Fibroblast of skin of abdomen (primary cell): ENCODE results near the gene ANKRD44.
"Not testable (repeated sequence)": the region's sequence is repeated elsewhere in the genome, so short reads cannot be mapped to it uniquely, and the experiment has no call there.

Experiments used
- DNase-seq: peaks from one replicate; pipeline ENCODE4 v3.0.0-alpha.2; 2013

The ANKRD44 gene

DNA sequence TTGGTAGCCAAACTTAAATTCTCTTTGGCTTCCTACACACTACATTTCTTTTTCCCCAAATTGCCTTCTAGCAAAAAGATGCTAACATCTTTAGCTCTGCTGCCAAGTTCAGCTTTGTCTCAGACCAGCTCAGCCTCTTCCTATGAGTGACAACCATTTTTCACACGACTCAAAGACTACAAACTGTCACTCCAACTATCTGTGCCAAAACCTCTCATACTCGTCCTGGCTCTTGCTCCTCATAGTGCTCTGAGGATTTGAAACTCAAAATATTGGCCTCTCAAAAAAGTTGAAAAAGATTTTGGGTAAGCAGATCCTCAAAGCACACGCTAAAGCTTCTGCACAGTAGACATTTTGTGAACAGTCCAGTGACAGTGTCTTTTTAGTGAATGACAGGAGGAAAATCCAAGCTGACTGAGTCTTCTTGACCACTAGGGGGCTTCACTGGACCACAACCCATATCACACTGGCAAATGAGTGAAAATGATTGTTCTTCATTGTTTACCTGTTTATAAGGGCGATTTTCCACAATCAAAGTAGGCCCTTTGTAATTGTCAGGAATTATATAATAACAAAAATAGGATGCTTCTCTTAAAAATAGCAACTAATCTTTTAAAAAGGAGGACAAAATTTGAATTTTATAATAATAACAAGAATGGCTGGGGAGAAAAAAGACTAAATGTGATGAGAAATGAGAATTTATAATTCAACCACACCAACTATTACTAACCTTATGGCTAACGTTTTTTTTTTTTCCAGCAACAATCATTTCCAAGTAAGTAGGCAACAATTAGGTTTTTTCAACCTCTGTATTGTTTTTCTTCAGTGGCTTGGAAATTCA, 298.6 kb downstream of the ANKRD44 start:
- DNase-seq = peak; percentile 50

DNA sequence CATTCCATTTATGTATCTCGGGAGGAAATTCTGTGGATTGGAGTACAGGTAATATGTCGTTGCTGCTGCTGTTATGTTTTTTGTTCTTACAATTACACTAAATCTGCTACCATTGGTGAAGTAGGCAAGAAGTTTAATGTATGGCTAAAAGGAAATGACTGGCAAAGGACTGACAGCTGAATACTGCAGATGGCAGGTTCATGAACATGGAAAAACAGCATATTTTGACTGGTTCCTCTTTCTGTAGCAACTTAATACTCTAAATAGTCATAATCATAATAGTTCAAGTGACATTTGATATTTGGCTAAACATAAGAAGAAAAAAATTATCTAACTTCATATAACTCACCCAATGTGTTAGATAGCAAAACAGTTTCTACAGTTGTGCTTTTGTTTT, 299.6 kb downstream of the ANKRD44 start:
- DNase-seq = no peak

DNA sequence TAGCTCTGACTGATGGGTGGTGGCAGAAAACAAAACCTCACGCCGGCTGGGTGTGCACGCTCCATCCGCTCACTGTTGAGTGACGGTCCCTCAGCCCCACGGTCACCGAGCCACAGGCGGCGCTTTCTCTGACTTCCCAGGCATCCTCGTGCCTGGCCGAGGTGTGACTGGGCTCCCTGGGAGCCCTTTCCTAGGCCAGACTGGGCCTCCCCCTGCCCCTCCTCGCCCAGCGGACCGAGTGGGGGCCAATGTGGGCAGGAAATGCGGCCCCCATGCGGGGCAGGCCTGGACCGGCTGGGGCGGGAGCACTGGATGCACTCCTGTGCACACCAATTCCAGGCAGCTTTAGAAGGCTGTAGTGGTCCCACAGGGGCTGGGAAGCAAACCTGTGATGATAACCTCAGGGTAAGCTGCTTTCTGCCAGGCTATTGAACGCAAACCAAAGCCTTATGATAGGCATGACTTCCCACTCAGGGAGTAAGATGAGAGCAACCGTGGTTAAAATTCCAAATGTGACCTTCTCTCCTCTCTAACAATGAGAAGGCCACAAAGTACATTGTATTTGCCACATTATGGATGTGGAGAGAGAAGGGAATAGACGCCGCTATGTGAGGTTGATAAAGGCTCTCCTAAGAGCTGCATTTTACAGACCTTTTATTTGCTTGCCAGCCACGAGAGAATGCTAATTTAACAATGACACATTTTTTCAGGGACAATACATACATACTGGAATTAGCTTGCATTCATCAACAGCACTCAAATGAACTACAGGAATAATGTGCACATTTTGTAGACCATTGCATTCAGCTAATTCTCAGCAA, 300.2 kb downstream of the ANKRD44 start:
- DNase-seq = no peak

DNA sequence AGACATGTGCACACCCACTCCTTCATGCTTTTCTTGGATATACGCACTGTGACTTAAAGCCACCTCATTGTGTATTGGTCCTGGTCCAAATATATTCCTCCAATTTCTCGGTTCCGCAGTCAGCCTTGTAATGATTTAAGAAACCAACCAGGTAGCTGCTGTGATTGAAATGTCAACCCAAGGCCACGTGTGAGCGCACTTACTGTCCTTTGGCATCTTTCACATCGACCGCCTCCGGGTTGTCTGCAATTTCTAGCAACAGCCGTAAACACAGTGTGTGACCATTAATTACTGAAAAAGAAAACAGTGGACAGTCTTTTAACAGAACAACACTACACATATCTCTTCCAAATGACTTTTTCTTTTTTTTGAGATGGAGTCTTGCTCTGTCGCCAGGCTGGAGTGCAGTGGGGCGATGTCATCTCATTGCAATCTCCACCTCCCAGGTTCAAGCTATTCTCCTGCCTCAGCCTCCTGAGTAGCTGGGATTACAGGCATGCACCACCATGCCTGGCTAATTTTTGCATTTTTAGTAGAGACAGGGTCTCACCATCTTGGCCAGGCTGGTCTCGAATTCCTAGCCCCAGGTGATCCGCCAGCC, 301.7 kb downstream of the ANKRD44 start:
- not testable (repeated sequence) for DNase-seq

DNA sequence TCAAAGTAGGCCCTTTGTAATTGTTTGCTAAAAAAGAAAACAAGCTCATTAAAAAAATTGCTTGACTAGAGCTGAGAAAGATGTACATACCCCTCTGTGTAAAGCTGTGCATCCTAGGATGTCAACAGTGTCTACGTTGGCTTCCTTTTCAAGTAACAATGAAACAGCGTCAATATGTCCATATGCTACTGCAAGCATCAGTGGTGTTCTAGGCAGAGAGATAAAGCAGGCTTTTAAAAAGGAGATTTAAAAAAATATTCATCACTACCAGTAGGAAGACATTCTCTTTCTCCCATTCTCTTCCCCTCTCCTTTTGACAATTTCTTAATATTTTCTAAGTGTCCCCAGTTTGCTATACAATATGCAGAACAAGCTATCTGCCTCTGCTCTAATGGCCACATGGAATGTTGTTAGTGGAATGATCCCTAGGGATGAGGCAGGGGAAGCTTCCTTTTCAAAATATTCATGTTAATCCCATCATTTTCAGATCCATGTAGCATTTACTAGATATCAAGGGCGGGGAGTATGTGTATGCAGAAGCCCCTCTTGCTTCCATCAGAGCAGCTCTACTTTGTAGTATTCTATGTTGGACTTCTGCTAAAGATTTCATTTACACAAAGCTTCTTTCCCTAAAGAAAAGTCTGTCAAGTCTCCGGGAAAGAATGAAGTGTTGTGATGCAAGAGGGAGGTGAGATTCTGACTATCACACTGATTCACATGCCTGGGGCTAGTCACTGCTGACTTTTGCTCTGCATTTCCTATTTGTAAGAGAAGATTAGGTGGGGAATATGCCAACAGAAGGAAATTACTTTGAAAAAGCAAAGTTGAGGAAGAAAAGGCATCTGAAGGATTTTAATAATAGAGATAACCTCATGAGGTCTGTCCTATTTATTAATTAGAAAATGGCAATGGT, 302.6 kb downstream of the ANKRD44 start:
- DNase-seq = peak; percentile 17

DNA sequence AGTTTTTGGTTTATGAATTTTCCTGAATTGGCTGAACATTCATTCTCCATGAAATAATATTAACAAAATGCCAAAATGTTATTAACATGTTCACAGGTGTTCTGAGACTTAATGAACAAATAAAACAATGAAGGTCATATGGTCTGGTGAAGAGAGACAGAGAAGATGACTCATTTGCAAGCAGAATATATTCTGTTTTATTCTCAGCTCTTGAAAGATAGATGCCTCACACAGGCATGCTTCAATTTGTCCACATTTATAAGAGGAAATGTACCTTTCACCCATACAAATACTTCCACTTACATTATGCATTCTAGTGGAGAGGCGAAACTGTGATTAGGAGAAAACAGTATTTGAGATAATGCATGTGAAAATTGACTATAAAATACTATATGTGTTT, 308.7 kb downstream of the ANKRD44 start:
- no peak for DNase-seq

DNA sequence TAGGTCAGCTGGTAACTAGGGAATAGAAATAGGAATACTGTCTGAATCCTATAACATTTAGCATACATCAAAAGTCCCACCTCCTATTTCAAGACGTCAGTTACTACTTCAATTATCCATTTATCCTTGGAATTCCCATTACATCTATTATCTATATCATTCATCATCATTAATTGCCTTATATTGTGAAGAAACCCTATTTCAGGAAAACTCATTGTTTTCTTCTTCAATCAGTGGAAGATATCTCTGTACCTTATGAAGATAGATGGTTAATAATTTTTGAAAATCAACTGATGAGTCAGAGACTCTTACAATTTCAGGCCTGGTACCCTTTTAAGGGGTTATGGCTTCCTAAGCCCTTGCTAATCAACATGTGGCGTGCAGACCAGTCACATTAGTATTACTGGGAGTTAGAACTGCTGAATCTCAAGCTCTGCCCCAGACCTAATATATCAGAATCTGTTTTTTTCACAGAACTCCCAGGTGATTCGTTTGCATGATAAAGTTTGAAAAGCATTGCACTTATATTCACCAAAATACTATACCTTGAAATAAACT, 314.7 kb downstream of the ANKRD44 start:
- peak; percentile 16 for DNase-seq

DNA sequence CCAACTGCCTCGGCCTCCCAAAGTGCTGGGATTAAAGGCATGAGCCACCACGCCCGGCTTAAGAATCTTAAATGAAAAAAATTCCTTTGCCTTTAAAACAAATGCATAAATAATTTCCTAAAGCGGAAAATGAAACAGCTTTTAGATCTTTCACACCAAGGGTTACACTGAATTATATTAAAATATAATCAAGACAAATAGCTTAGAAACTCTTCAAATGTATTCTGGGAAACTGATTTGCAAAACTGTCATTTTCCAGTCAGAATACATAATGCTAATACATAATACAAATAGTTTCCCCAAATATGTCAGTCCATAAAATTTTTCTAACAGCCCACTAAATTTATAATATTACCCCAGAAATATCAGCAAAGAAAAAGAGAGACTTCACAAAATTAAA, 315.8 kb downstream of the ANKRD44 start:
- no peak for DNase-seq

DNA sequence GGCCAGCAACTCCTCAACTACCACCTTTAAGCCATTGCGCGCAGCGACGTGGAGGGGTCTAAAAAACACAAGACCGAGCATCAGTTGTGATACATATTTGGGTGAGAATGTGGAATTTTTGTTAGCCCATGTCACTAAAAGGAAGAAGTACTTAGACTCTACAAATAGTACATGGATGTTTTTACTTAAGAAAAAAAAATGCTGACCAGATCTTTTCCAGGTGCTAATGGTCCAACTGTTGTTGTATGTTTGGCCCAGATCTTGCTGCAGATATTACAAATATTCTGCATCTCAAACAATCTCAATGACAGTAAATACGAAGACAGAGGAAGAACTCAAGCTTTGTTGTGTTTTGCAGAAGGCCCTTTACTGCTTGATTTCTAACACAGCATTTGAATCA, 317.0 kb downstream of the ANKRD44 start:
- no peak for DNase-seq

DNA sequence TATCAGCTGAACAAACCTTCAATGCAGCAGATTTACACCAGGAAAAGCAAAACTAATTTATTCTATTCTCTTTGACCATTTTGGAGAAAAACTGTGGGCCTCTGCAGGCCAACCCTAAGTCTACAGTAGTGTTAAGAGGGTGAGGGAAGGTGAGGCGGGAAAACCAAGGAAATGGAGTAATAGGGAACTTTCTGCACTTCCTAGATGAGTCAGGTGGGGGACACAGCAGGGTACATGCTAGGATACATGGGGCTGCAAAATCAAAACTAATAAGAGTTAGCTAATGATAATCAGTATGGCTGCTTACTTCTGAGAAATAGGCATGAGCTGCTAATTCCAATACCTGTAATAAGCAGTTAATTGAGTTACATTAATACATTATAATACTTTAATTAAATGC, 318.1 kb downstream of the ANKRD44 start:
- no peak for DNase-seq

DNA sequence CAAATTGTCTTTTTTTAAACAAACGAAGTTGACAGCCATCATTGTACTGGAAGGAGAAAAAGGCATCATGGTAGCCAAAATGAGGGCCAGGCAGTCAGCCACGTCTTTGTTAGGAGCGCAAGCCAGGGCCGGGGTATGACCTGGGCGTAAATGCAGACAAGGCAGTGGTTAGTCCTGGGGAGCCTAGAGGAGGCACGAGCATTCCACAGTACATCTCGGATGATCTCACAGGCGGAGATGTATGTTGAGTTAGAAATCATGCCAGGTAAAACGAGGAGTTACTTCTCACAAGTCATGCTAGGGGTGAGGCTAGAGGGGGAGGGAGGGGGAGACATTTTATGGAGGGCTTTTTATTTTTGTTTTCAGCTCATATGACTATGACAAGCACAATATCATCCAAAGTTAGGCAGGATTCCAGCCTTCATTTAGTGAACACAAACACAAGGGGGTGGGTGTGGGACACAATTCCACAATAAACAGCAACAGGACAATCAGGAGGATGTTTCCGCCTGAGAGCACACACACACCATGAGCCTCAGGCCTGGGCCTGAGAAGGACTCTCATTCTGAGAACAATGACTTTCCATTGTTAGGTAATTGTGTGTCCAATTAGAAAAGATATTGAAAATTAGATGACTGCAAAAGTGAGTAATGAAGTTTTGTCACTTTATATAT, 319.7 kb downstream of the ANKRD44 start:
- no peak for DNase-seq

DNA sequence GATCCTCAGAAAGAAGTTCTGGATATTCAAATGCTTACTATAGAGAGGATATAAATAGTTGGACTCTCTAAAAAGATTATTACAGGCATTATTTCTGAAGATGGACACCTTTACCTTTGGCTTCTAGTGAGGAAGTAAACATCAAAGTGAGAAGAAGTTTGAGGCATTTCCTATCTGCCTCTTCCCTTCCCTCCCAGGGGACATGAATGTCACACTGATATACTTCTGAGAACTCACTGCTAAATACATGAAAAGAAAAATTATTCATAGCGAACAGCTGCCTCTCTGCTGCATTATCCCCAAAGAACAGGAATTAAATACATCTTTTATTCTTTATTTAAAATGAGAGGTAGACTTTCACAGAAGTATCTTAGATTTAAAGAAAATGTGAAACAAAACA, 320.5 kb downstream of the ANKRD44 start:
- no peak for DNase-seq

DNA sequence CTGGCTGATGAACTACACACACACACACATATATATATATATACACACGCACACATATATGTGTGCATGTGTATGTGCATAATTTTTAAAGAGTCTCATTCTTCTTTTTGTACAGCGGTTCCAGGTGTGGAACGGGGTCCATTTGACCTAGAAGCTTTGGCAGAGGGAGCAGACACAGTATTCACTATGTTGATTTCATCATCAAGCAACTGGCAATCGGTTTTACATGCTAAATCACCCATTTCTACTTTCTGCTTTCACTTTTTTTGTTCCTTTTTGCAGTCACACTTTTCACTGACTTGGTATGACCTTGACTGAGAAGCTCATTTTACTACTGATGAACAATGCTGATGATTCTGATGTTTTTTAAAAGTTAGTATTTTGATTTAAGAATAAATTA, 321.1 kb downstream of the ANKRD44 start:
- DNase-seq = no peak

DNA sequence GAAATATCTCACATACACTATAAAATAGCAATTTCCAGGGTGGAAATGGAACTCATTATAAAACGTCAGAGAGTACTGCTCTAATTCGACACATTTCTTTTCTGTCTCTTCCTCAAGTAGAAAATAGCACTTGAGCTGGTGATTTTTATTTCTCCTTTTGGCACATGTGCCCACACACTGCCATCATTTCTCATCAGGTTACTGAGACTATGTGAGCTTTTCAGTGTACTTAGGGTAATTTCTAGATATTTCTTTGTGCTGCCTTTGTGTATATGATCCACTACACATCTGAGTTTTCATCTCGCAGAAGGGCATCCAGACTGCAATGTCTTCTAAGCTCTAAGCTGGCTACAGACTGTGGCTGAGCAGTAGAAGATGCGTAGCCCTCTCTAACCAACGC, 321.9 kb downstream of the ANKRD44 start:
- no peak for DNase-seq

DNA sequence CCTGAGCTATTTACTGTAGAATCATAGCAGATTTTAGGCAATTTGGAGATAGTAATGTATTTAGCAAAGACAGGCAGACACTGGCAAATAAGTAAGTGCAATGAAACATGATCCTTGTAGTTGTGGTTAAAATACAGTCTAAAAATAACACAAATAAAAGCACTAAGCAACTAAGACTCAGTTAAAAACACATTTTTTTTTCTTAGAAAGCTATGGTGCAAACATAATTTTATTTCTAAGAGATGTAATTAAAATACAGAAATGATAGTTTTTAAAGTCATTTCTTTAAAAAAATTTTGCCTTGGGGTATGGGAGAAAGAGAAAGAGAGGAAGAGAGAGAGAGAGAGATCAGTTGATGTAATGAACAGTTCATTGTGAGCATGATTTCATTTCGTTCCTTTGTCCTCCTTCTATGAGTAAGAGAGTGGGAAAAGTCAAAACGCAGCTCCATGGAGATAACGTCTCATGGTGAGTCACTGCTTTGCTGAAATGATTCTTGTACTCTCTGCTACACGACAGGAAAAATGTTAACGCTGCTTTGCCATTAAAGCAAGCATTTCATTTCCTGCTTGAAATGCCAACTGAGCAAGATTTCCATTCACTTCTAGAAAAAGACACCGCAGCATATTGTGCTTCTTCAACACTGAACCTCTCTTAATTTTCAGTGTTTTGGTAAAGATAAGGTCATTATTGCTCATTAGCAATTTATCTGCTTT, 322.8 kb downstream of the ANKRD44 start:
- peak; percentile 95 for DNase-seq

DNA sequence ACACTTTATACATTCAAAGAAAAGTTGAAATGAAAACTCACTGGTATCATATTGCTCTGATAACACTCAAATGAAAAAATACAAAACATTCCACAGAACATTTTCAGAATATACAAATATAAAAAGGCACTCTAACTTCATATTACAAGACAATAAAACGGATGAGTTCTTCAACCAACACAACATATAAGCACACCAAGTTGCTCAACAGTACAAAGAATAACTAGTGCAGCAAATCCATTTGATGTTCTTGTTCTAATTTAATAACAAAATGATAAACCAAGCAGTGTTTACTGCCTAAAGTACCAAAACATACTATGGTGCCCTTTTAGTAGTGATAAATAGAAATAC, 323.3 kb downstream of the ANKRD44 start:
- no peak for DNase-seq

DNA sequence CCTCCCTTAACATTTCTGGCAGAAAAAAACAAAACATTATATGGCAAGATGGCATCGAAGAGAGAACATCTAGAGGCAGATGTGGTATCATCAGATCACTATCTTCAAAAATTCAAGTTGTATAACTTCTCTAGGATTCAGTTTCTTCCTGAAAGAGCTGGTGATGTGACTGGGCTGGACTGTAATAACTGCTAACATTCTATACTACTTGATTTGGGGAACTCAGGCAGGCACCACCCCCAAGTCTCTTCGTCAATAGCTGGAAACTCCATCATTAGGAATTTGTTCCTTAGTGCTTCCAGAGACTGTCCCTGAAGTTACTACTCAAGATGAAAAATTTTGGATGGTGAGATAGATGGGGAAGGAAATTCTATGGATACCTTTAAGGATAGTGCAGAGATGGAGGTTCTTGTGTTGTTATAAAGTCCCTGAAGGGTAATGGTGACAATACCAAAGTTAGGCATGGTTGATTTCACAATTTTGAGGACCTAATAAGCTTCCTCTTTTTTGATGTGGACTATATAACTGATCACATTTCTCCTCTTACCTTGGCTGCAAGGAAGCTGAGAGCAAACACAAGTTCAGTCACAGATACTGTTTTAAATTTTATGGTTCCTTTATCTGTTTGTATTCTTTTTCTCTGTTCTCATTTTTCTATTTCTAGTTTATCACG, 324.9 kb downstream of the ANKRD44 start:
- no peak for DNase-seq

DNA sequence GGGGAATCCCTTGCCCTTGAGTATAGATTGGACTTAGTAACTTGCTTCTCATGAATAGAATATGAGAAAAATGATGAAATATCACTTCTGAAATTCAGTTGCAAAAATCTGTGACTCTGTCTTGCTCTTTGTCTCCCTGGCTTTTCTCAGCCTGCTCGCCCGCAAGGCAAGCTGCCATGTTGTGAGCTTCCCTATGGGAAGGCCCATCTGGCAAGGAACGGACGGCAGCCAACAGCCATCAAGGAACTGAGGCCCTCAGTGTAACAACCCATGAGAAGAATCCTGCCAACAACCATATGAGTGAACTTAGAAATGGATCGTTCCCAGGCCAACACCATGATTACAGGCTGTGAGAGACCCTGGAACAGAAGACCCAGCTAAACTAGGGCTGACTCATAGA, 325.7 kb downstream of the ANKRD44 start:
- no peak for DNase-seq

DNA sequence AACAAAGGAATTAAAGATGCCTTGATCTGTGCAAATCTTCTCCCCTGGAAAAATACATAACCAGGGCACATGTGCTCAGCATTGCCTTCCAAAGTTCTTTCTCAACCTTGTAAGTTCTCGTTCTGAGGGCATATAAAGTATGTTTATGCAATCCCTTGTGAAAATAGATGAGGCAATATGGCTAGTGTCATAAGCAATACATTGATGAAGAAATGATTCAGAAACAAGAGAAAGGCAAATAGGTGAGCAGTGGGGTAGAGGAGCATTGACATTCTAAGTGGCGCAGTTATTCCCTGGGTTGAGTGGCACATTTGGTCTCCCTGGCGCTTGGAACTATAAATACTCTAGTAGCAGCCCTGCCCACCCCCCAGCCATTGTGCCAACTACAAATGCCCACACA, 326.6 kb downstream of the ANKRD44 start:
- DNase-seq = peak; percentile 23

DNA sequence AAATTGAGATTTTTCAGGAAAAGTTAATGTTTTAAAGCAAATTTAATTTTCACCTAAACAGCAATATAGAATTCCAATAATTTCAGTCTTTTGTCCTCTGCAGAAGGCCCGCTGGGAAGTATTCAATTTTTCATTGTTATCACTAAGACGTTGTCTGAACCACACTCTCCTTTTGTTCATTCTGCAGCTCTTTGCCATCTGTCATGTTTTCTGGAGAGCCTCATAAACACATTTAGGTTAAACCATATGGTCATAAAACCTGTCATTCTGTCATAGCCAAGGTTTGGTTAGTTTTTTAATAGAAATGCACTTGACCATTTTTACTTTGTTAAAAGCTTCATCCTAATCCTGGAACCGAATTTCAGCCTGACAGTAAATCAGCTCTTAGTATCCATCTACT, 330.1 kb downstream of the ANKRD44 start:
- no peak for DNase-seq
